ENCODE measurements around the gene PPP6R3.

DNA sequence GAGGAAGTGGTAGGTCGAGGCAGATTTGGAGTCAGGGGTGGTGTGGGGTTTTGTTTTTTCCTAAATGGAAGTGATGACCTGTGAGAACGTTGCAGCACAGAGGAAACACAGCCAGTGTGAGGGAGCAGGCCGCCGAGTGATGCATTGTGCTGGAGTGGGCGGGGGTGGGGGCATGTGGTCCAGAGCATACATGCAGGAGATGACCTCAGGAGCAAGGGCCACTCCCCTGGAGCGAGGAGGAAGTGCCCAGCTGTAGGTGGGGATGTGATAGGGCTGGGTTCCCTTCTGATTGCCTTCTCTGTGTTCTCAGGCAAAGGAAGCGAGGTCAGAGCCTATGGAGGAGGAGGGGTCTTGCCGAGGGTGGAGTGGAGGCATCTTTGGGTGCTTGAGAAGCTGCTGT, 81.4 kb downstream of the PPP6R3 start:
- TF ChIP-seq ZZZ3 (CRISPR knock-in tag; IDR thresholded peaks at IDR 0.05; ENCODE audit: borderline replicate concordance), result no peak
- TF ChIP-seq, protein P1, sequence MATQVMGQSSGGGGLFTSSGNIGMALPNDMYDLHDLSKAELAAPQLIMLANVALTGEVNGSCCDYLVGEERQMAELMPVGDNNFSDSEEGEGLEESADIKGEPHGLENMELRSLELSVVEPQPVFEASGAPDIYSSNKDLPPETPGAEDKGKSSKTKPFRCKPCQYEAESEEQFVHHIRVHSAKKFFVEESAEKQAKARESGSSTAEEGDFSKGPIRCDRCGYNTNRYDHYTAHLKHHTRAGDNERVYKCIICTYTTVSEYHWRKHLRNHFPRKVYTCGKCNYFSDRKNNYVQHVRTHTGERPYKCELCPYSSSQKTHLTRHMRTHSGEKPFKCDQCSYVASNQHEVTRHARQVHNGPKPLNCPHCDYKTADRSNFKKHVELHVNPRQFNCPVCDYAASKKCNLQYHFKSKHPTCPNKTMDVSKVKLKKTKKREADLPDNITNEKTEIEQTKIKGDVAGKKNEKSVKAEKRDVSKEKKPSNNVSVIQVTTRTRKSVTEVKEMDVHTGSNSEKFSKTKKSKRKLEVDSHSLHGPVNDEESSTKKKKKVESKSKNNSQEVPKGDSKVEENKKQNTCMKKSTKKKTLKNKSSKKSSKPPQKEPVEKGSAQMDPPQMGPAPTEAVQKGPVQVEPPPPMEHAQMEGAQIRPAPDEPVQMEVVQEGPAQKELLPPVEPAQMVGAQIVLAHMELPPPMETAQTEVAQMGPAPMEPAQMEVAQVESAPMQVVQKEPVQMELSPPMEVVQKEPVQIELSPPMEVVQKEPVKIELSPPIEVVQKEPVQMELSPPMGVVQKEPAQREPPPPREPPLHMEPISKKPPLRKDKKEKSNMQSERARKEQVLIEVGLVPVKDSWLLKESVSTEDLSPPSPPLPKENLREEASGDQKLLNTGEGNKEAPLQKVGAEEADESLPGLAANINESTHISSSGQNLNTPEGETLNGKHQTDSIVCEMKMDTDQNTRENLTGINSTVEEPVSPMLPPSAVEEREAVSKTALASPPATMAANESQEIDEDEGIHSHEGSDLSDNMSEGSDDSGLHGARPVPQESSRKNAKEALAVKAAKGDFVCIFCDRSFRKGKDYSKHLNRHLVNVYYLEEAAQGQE (IDR thresholded peaks at IDR 0.05; ENCODE audit: borderline replicate concordance in 1 of 2, low read depth in 1 of 2, low read length in 2 of 2), result no peak
- no peak for TF ChIP-seq NR2F6 (IDR thresholded peaks at IDR 0.05)
- TF ChIP-seq NR2F6 (CRISPR knock-in tag; IDR thresholded peaks at IDR 0.05), result no peak
- no peak for TF ChIP-seq EP300 (IDR thresholded peaks at IDR 0.05; ENCODE audit: low read depth in 2 of 2, low read length in 2 of 2)
- no peak for TF ChIP-seq EP300 (CRISPR knock-in tag; IDR thresholded peaks at IDR 0.05; ENCODE audit: borderline replicate concordance)
- no peak for TF ChIP-seq MXI1 (IDR thresholded peaks at IDR 0.05; ENCODE audit: borderline replicate concordance, low read depth, low read length)
- TF ChIP-seq, protein P2, sequence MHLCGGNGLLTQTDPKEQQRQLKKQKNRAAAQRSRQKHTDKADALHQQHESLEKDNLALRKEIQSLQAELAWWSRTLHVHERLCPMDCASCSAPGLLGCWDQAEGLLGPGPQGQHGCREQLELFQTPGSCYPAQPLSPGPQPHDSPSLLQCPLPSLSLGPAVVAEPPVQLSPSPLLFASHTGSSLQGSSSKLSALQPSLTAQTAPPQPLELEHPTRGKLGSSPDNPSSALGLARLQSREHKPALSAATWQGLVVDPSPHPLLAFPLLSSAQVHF (CRISPR knock-in tag; IDR thresholded peaks at IDR 0.05), result no peak
- TF ChIP-seq RFX5 (IDR thresholded peaks at IDR 0.05; ENCODE audit: low read depth, low read length), result no peak
- no peak for TF ChIP-seq KAT2B (IDR thresholded peaks at IDR 0.05; ENCODE audit: borderline replicate concordance, low read depth, low read length)
- TF ChIP-seq, protein P3, sequence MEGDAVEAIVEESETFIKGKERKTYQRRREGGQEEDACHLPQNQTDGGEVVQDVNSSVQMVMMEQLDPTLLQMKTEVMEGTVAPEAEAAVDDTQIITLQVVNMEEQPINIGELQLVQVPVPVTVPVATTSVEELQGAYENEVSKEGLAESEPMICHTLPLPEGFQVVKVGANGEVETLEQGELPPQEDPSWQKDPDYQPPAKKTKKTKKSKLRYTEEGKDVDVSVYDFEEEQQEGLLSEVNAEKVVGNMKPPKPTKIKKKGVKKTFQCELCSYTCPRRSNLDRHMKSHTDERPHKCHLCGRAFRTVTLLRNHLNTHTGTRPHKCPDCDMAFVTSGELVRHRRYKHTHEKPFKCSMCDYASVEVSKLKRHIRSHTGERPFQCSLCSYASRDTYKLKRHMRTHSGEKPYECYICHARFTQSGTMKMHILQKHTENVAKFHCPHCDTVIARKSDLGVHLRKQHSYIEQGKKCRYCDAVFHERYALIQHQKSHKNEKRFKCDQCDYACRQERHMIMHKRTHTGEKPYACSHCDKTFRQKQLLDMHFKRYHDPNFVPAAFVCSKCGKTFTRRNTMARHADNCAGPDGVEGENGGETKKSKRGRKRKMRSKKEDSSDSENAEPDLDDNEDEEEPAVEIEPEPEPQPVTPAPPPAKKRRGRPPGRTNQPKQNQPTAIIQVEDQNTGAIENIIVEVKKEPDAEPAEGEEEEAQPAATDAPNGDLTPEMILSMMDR (CRISPR knock-in tag; IDR thresholded peaks at IDR 0.05), result no peak
- no peak for TF ChIP-seq ZNF496 (CRISPR knock-in tag; IDR thresholded peaks at IDR 0.05; ENCODE audit: insufficient replicate concordance)
- no peak for TF ChIP-seq XBP1 (CRISPR knock-in tag; IDR thresholded peaks at IDR 0.05)
- TF ChIP-seq KDM5B (CRISPR knock-in tag; IDR thresholded peaks at IDR 0.05; ENCODE audit: borderline replicate concordance), result no peak
